H1 (cell line): ENCODE measurements around the gene GRM8. TPM values are rescaled to one million over a fixed set of nuclear protein-coding genes. Genes with fewer than 3 reads are reported as not detected.
"Not testable (repeated sequence)": the region's sequence is repeated elsewhere in the genome, so short reads cannot be mapped to it uniquely, and the experiment has no call there.

Experiments used
- CTCF ChIA-PET: fragments of 300-600 bp; sonication (Branson Sonifier 250); formaldehyde crosslinking; loops from one replicate; lab custom pipeline; 2021; ENCODE audit not compliant: partially characterized antibody; lab: Charles Lee
- POLR2A ChIA-PET: fragments of 300-600 bp; sonication (Branson Sonifier 250); formaldehyde crosslinking; loops from one replicate; lab custom pipeline; 2021; ENCODE audit warnings: inconsistent platforms; ENCODE audit not compliant: partially characterized antibody; lab: Charles Lee
- DNase-seq, 2 experiments: peaks; one replicate each; pipeline versions ENCODE4 v3.0.0 to v3.0.0-alpha.2; 2010 to 2022; ENCODE audit warnings: low spot score in 2 of 2, low read depth in 1 of 2, mixed read lengths in 1 of 2
- FAIRE-seq: peaks from 2 replicates; lab custom pipeline; 2011; peaks lifted over from hg19 to GRCh38; lab: Jason Lieb, UNC
- H2AFZ ChIP-seq: 2 replicates; pipeline ENCODE4 v1.8.1; 2012; ENCODE audit warnings: low read length, inconsistent platforms
- H2AK5ac ChIP-seq: 2 replicates; pipeline ENCODE4 v1.6.1; 2013; ENCODE audit warnings: low read depth, low read length
- H2BK120ac ChIP-seq: replicated peaks from 2 replicates; pipeline ENCODE3; 2013; ENCODE audit warnings: low read depth, low read length, inconsistent platforms
- H2BK12ac ChIP-seq: 2 replicates; pipeline ENCODE4 v1.6.1; 2013; ENCODE audit warnings: low read depth, low read length
- H2BK15ac ChIP-seq: 2 replicates; pipeline ENCODE4 v1.6.1; 2013; ENCODE audit warnings: low read length
- H2BK20ac ChIP-seq: 2 replicates; pipeline ENCODE4 v1.6.1; 2013; ENCODE audit warnings: low read length
- H2BK5ac ChIP-seq: 2 replicates; pipeline ENCODE4 v1.6.1; 2013; ENCODE audit warnings: low read depth, low read length
- H3K14ac ChIP-seq: 2 replicates; pipeline ENCODE4 v1.6.1; 2013; ENCODE audit warnings: inconsistent platforms; ENCODE audit not compliant: insufficient read length
- H3K18ac ChIP-seq: 2 replicates; pipeline ENCODE4 v1.6.1; 2013; ENCODE audit warnings: low read length; ENCODE audit errors: extremely low read depth
- H3K23ac ChIP-seq: 2 replicates; pipeline ENCODE4 v1.6.1; 2013; ENCODE audit warnings: inconsistent platforms; ENCODE audit not compliant: insufficient read length
- H3K23me2 ChIP-seq: 2 replicates; pipeline ENCODE4 v1.6.1; 2013; ENCODE audit warnings: low read depth, low read length
- H3K27ac ChIP-seq: 2 replicates; pipeline ENCODE4 v1.6.1; 2011; ENCODE audit warnings: low read depth, low read length, inconsistent platforms
- H3K27me3 ChIP-seq, 4 experiments: replicated peaks in 1 of 4; 1 replicate in 1 of 4; 2 replicates in 3 of 4; pipeline versions ENCODE4 v1.6.1 to v1.8.1; 2011 to 2013; ENCODE audit warnings: low read length in 3 of 4, mild to moderate bottlenecking in 3 of 4, inconsistent platforms in 2 of 4, mixed read lengths in 2 of 4, moderate library complexity in 1 of 4; ENCODE audit not compliant: control insufficient read depth in 3 of 4, insufficient read depth in 3 of 4; ENCODE audit errors: extremely low read depth in 1 of 4
- H3K36me3 ChIP-seq, 4 experiments: 2 replicates each; pipeline versions ENCODE4 v1.6.1 to v1.8.1; 2011 to 2013; ENCODE audit warnings: mild to moderate bottlenecking in 4 of 4, low read length in 3 of 4, moderate library complexity in 2 of 4, control low read depth in 1 of 4, inconsistent platforms in 1 of 4; ENCODE audit not compliant: insufficient read depth in 4 of 4, control insufficient read depth in 2 of 4
- H3K4ac ChIP-seq: replicated peaks from 2 replicates; pipeline ENCODE3; 2013; ENCODE audit warnings: low read length, low read depth, mixed read lengths, inconsistent platforms; ENCODE audit not compliant: insufficient read length
- H3K4me1 ChIP-seq, 4 experiments: replicated peaks in 1 of 4; 1 replicate in 1 of 4; 2 replicates in 3 of 4; pipeline versions ENCODE4 v1.6.1 to v1.8.1; 2011 to 2013; ENCODE audit warnings: low read length in 3 of 4, inconsistent platforms in 2 of 4, mixed read lengths in 1 of 4; ENCODE audit not compliant: insufficient read depth in 4 of 4, control insufficient read depth in 3 of 4
- H3K4me2 ChIP-seq, 2 experiments: 2 replicates each; pipeline versions ENCODE4 v1.6.1 to v1.8.1; 2011 to 2013; ENCODE audit warnings: low read depth in 2 of 2, low read length in 2 of 2, control low read depth in 1 of 2, inconsistent platforms in 1 of 2, mild to moderate bottlenecking in 1 of 2; ENCODE audit not compliant: insufficient read depth in 1 of 2
- H3K4me3 ChIP-seq, 4 experiments: fragments of 200-600, 300-600 bp in 1 of 4; sonication (generic), shearing (Covaris generic), sonication (Bioruptor Twin) in 1 of 4; 2 replicates each; pipeline versions ENCODE4 v1.5.1 to v1.8.1; 2011 to 2016; ENCODE audit warnings: low read length in 4 of 4, low read depth in 3 of 4, control low read depth in 2 of 4, inconsistent platforms in 2 of 4, mild to moderate bottlenecking in 2 of 4, mixed read lengths in 1 of 4, moderate library complexity in 1 of 4; ENCODE audit not compliant: insufficient read depth in 2 of 4; ENCODE audit errors: extremely low read depth in 1 of 4
- H3K56ac ChIP-seq: replicated peaks from 2 replicates; pipeline ENCODE3; 2013; ENCODE audit warnings: low read depth, mild to moderate bottlenecking, mixed read lengths, low read length, inconsistent platforms; ENCODE audit not compliant: insufficient read length
- H3K79me1 ChIP-seq: 2 replicates; pipeline ENCODE4 v1.6.1; 2013; ENCODE audit warnings: low read depth, low read length, control low read depth
- H3K79me2 ChIP-seq, 2 experiments: 2 replicates each; pipeline versions ENCODE4 v1.6.1 to v1.8.1; 2012 to 2013; ENCODE audit warnings: low read length in 2 of 2, mild to moderate bottlenecking in 2 of 2, inconsistent platforms in 1 of 2; ENCODE audit not compliant: insufficient read depth in 2 of 2, control insufficient read depth in 1 of 2
- H3K9ac ChIP-seq, 4 experiments: replicated peaks in 1 of 4; 1 replicate in 1 of 4; 2 replicates in 3 of 4; pipeline versions ENCODE4 v1.6.1 to v1.8.1; 2011 to 2013; ENCODE audit warnings: low read depth in 3 of 4, low read length in 3 of 4, control low read depth in 2 of 4, mild to moderate bottlenecking in 2 of 4, moderate library complexity in 2 of 4, inconsistent platforms in 1 of 4; ENCODE audit errors: extremely low read depth in 1 of 4
- H3K9me3 ChIP-seq, 2 experiments: 2 replicates each; pipeline versions ENCODE4 v1.6.1 to v1.8.1; 2012 to 2013; ENCODE audit warnings: mild to moderate bottlenecking in 2 of 2, moderate library complexity in 2 of 2, control low read depth in 1 of 2, inconsistent platforms in 1 of 2, low read depth in 1 of 2, low read length in 1 of 2, mixed read lengths in 1 of 2; ENCODE audit not compliant: insufficient read depth in 2 of 2
- H4K20me1 ChIP-seq, 2 experiments: replicated peaks in 1 of 2; 2 replicates each; pipeline versions ENCODE3 to v1.8.1; 2011 to 2013; ENCODE audit warnings: inconsistent platforms in 2 of 2, low read length in 2 of 2, mild to moderate bottlenecking in 1 of 2; ENCODE audit not compliant: insufficient read depth in 2 of 2, control insufficient read depth in 1 of 2
- H4K5ac ChIP-seq: 2 replicates; pipeline ENCODE4 v1.6.1; 2013; ENCODE audit warnings: low read length, low read depth, mixed read lengths, inconsistent platforms; ENCODE audit not compliant: insufficient read length
- H4K8ac ChIP-seq: 2 replicates; pipeline ENCODE4 v1.8.0; 2013; ENCODE audit warnings: mild to moderate bottlenecking, moderate library complexity, low read length, inconsistent platforms; ENCODE audit not compliant: insufficient read depth; ENCODE audit errors: extremely low read depth
- H4K91ac ChIP-seq: replicated peaks from 2 replicates; pipeline ENCODE3; 2013; ENCODE audit warnings: low read length, mixed read lengths, inconsistent platforms; ENCODE audit not compliant: insufficient read length
- CTCF ChIP-seq, 3 experiments: IDR thresholded peaks; 1 replicate in 2 of 3; 2 replicates in 1 of 3; pipeline versions ENCODE4 v1.5.1 to v1.6.1; 2011; ENCODE audit warnings: low read length in 3 of 3, mild to moderate bottlenecking in 3 of 3, inconsistent platforms in 2 of 3, low read depth in 1 of 3, moderate library complexity in 1 of 3; ENCODE audit not compliant: insufficient read depth in 1 of 3; ENCODE audit errors: control extremely low read depth in 1 of 3
- RAD21 ChIP-seq, 2 experiments: IDR thresholded peaks in 1 of 2; conservative IDR thresholded peaks in 1 of 2; 2 replicates each; pipeline ENCODE4 v1.6.1; 2011; ENCODE audit warnings: low read depth in 2 of 2, low read length in 2 of 2, improper control_type of control experiment in 1 of 2, inconsistent platforms in 1 of 2, mild to moderate bottlenecking in 1 of 2, moderate library complexity in 1 of 2
- WGBS, 2 experiments: shearing (Covaris generic) in 1 of 2; methylation state at CpG; one replicate each; pipeline versions ENCODE4 v1.1.6 to v1.1.7; 2013 to 2015; ENCODE audit warnings: low lambda C conversion rate in 2 of 2, mixed read lengths in 2 of 2, inconsistent platforms in 1 of 2, low coverage in 1 of 2, missing lambda C conversion rate in 1 of 2; ENCODE audit not compliant: insufficient replicate concordance in 2 of 2, insufficient coverage in 1 of 2, insufficient read length in 1 of 2; ENCODE audit errors: extremely low coverage in 1 of 2, missing lambda C conversion rate in 1 of 2; 5-methylcytosine and 5-hydroxymethylcytosine counted together
- polyA plus RNA-seq, 7 experiments: library from polyadenylated mRNA; depleted of rRNA in 3 of 7; stranded (reverse) in 5 of 7; unstranded in 2 of 7; fragments of >200 nt in 5 of 7; fragments of 200-250 nt in 2 of 7; gene quantifications; 1 replicate in 5 of 7; 2 replicates in 1 of 7; 4 replicates in 1 of 7; pipeline versions ENCODE4 v1.2.1 to v1.2.3, GENCODE V29; 2011 to 2013; ENCODE audit warnings: missing spikeins in 2 of 7, mixed read lengths in 2 of 7
- total RNA-seq: library from RNA; stranded (reverse); fragmentation: NEBNext Ultra II Directional; extraction: Animal tissue kit (Norgen Biotek cat#: 25700); gene quantifications from 2 replicates; pipeline ENCODE4 v1.2.1, GENCODE V29; 2021

Gene GRM8
- total and polyA plus RNA-seq, 2 of the 8 experiments (the other 6 are each of a cell fraction or from before 2014, with no cell fraction given), result 2.6 to 2.8 TPM

GRCh38 chr7:126881908-126882307 lies 370.8 kb downstream of the GRM8 start:
- H3K18ac ChIP-seq, H3K4me1 ChIP-seq, H2BK5ac ChIP-seq, H3K23ac ChIP-seq, H3K9ac ChIP-seq, H2AFZ ChIP-seq, H3K79me1 ChIP-seq, H3K4me2 ChIP-seq, H2BK120ac ChIP-seq, POLR2A ChIA-PET, H2BK15ac ChIP-seq, DNase-seq, H3K4ac ChIP-seq, H3K27me3 ChIP-seq, H3K79me2 ChIP-seq, H2AK5ac ChIP-seq, H3K23me2 ChIP-seq, H4K20me1 ChIP-seq, H3K9me3 ChIP-seq, H3K14ac ChIP-seq, H4K91ac ChIP-seq, H4K5ac ChIP-seq, H3K4me3 ChIP-seq, FAIRE-seq, H2BK20ac ChIP-seq, H4K8ac ChIP-seq, H2BK12ac ChIP-seq, H3K36me3 ChIP-seq, H3K56ac ChIP-seq, H3K27ac ChIP-seq: not testable (repeated sequence)
- CTCF ChIA-PET, result interaction anchor here (0.9 kb wide), 1 partner anchor 67 kb away, joined by 4 read pairs; no protein-coding TSS in a partner anchor
- 100% methylated on average over 2 of the region's 2 CpGs; no CpG with 5 or more reads in 1 of the 2 experiments for WGBS, 2 experiments
- TF ChIP-seq CTCF (IDR thresholded peaks at IDR 0.05; ENCODE audit: control extremely low read depth in 1 of 3, insufficient read depth in 1 of 3, low read depth in 1 of 3, low read length in 3 of 3) (peak in 2 of 3 experiments; percentile 16 to 23; a peak in 3 of 4 replicates), RAD21 (IDR thresholded peaks at IDR 0.05 in 1 of 2, conservative IDR thresholded peaks at IDR 0.05 in 1 of 2; ENCODE audit: low read depth in 2 of 2, low read length in 2 of 2) (peak; percentile 33 to 51; a peak in 3 of 4 replicates)
